ENCODE results near the gene HOXA5. TPM values are rescaled to one million over a fixed set of nuclear protein-coding genes. Genes with fewer than 3 reads are reported as not detected.

HOXA5 gene
- total RNA-seq, 1 donor: 5.8 TPM

- Histone ChIP-seq H3K27ac (ENCODE audit: low read depth, low read length) (peak overlapping the region; percentile 95), H3K4me1 (ENCODE audit: insufficient read depth, low read length) (peaks cover 64% of the 10 kb centered on the region), H3K27me3 (ENCODE audit: insufficient read depth, low read length) (no peaks in the 10 kb centered on the region), H4K20me1 (ENCODE audit: insufficient read depth, low read length) (no peaks in the 10 kb centered on the region), H2AFZ (ENCODE audit: low read length) (peak overlapping the region; percentile 71), H3K79me2 (ENCODE audit: insufficient read depth, low read length) (peaks cover 97% of the 10 kb centered on the region), H3K36me3 (ENCODE audit: insufficient read depth, low read length) (peaks cover 8% of the 10 kb centered on the region), H3K4me3 (ENCODE audit: insufficient read depth, low read length) (peak overlapping the region; percentile 92), H3K9me3 (ENCODE audit: low read depth, low read length) (no peaks in the 10 kb centered on the region), H3K4me2 (ENCODE audit: insufficient read depth, low read length) (peak overlapping the region; percentile 96)
- peak; percentile 88 for DNase-seq (ENCODE audit: insufficient read length, low spot score, missing footprints)
- no peak for TF ChIP-seq CTCF (IDR thresholded peaks at IDR 0.05; ENCODE audit: extremely low read depth, low read depth, low read length)
These were observed 42.6 kb upstream of the HOXA5 start for GRCh38 chr7:27185854-27186667.

GRCh38 chr7:27185013-27185853 lies 41.8 kb upstream of the HOXA5 start, which contains the start of gene HOXA11:
Gene HOXA11 (minus strand): TSS chr7:27185232. CDS start chr7:27185144, 88 bp downstream.
- peak within 1 kb of the TSS; percentile 92 for H3K4me3 ChIP-seq (ENCODE audit: insufficient read depth, low read length)
- peak; percentile 100 for DNase-seq (ENCODE audit: insufficient read length, low spot score, missing footprints)
- H4K20me1 ChIP-seq (ENCODE audit: insufficient read depth, low read length): no peaks in the 10 kb centered on the region
- H3K9me3 ChIP-seq (ENCODE audit: low read depth, low read length): no peaks in the 10 kb centered on the region
- H3K4me1 ChIP-seq (ENCODE audit: insufficient read depth, low read length): peaks cover 64% of the 10 kb centered on the region
- H3K27ac ChIP-seq (ENCODE audit: low read depth, low read length): peak within 1 kb of the TSS; percentile 95
- peak within 1 kb of the TSS; percentile 71 for H2AFZ ChIP-seq (ENCODE audit: low read length)
- H3K27me3 ChIP-seq (ENCODE audit: insufficient read depth, low read length): no peaks in the 10 kb centered on the region
- peaks cover 8% of the 10 kb centered on the region for H3K36me3 ChIP-seq (ENCODE audit: insufficient read depth, low read length)
- no peak for TF ChIP-seq CTCF (IDR thresholded peaks at IDR 0.05; ENCODE audit: extremely low read depth, low read depth, low read length)
- peaks cover 97% of the 10 kb centered on the region for H3K79me2 ChIP-seq (ENCODE audit: insufficient read depth, low read length)
- peak within 1 kb of the TSS; percentile 96 for H3K4me2 ChIP-seq (ENCODE audit: insufficient read depth, low read length)

GRCh38 chr7:27184337-27185012 lies 41.0 kb upstream of the HOXA5 start:
- Histone ChIP-seq H3K9me3 (ENCODE audit: low read depth, low read length) (no peaks in the 10 kb centered on the region), H3K36me3 (ENCODE audit: insufficient read depth, low read length) (peaks cover 8% of the 10 kb centered on the region), H3K27me3 (ENCODE audit: insufficient read depth, low read length) (no peaks in the 10 kb centered on the region), H3K4me3 (ENCODE audit: insufficient read depth, low read length) (peak overlapping the region; percentile 92), H3K79me2 (ENCODE audit: insufficient read depth, low read length) (peaks cover 96% of the 10 kb centered on the region), H3K4me2 (ENCODE audit: insufficient read depth, low read length) (peak overlapping the region; percentile 96), H4K20me1 (ENCODE audit: insufficient read depth, low read length) (no peaks in the 10 kb centered on the region), H2AFZ (ENCODE audit: low read length) (peak overlapping the region; percentile 69), H3K27ac (ENCODE audit: low read depth, low read length) (peak overlapping the region; percentile 95), H3K4me1 (ENCODE audit: insufficient read depth, low read length) (peaks cover 59% of the 10 kb centered on the region)
- TF ChIP-seq CTCF (IDR thresholded peaks at IDR 0.05; ENCODE audit: extremely low read depth, low read depth, low read length): no peak
- peak; percentile 89 for DNase-seq (ENCODE audit: insufficient read length, low spot score, missing footprints)

Measured in osteoblast (primary cell).